WTC11 (cell line): ENCODE results near the gene PDSS2. TPM values are rescaled to one million over a fixed set of nuclear protein-coding genes. Genes with fewer than 3 reads are reported as not detected.

Experiments
- ATAC-seq: fragments of 200-7000 bp; cut with Tn5 transposase; 2 replicates; pipeline ENCODE4 v1.10.0; 2021; ENCODE audit warnings: mild to moderate bottlenecking, moderate library complexity
- CTCF ChIA-PET: fragments of 300-600 bp; sonication (Branson Sonifier 250); formaldehyde crosslinking; loops from one replicate; lab custom pipeline; 2021; ENCODE audit warnings: antibody characterized with exemption; lab: Charles Lee
- POLR2A ChIA-PET: fragments of 350-600 bp; sonication (Branson Sonifier 250); formaldehyde crosslinking; loops from one replicate; lab custom pipeline; 2021; ENCODE audit warnings: antibody characterized with exemption; lab: Charles Lee
- DNase-seq: peaks from one replicate; pipeline ENCODE4 v3.0.0; 2021; ENCODE audit warnings: low spot score
- H3K27ac Mint-ChIP-seq: 2 replicates; pipeline ENCODE4 v1.8.0; 2021; ENCODE audit warnings: mixed read lengths
- H3K27me3 Mint-ChIP-seq: 2 replicates; pipeline ENCODE4 v1.8.0; 2021; ENCODE audit warnings: low read depth, mild to moderate bottlenecking, moderate library complexity, mixed read lengths
- H3K36me3 Mint-ChIP-seq: 2 replicates; pipeline ENCODE4 v1.8.0; 2021; ENCODE audit warnings: mixed read lengths
- H3K4me1 Mint-ChIP-seq: 2 replicates; pipeline ENCODE4 v1.8.0; 2022; ENCODE audit warnings: mixed read lengths
- H3K4me3 Mint-ChIP-seq: 2 replicates; pipeline ENCODE4 v1.8.0; 2021; ENCODE audit warnings: mild to moderate bottlenecking, moderate library complexity, mixed read lengths
- H3K9me3 Mint-ChIP-seq: 2 replicates; pipeline ENCODE4 v1.8.0; 2021; ENCODE audit warnings: mixed read lengths
- EMX1 ChIP-seq: fragments of 250-450 bp; sonication (Bioruptor Pico); IDR thresholded peaks from 2 replicates; pipeline ENCODE4 v1.8.0; 2021; ENCODE audit warnings: mild to moderate bottlenecking
- ETV6 ChIP-seq: sonication (generic); formaldehyde crosslinking; IDR thresholded peaks from 2 replicates; pipeline ENCODE4 v1.8.1; 2022; ENCODE audit warnings: mild to moderate bottlenecking, missing genetic modification reagents
- OVOL2 ChIP-seq: fragments of 250-450 bp; sonication (Bioruptor Pico); IDR thresholded peaks from 2 replicates; pipeline ENCODE4 v1.9.0; 2021; ENCODE audit warnings: mild to moderate bottlenecking, borderline replicate concordance
- ZNF219 ChIP-seq: sonication (generic); formaldehyde crosslinking; IDR thresholded peaks from 2 replicates; pipeline ENCODE4 v1.8.0; 2023; ENCODE audit warnings: missing genetic modification reagents, mild to moderate bottlenecking, borderline replicate concordance
- ZNF317 ChIP-seq: sonication (generic); formaldehyde crosslinking; IDR thresholded peaks from 2 replicates; pipeline ENCODE4 v1.8.1; 2023; ENCODE audit warnings: low read depth, mild to moderate bottlenecking, moderate library complexity, missing genetic modification reagents, borderline replicate concordance
- total RNA-seq: library from RNA; stranded (reverse); gene quantifications from 3 replicates; pipeline ENCODE4 v1.2.3, GENCODE V29; 2021
- TF ChIP-seq, protein P1 (sequence below): sonication (generic); formaldehyde crosslinking; IDR thresholded peaks from 2 replicates; pipeline ENCODE4 v1.8.0; 2022; ENCODE audit warnings: mild to moderate bottlenecking, missing genetic modification reagents
- TF ChIP-seq, protein P2 (sequence below): fragments of 250-450 bp; sonication (Bioruptor Pico); IDR thresholded peaks from 2 replicates; pipeline ENCODE4 v1.9.0; 2021; ENCODE audit warnings: mild to moderate bottlenecking
- TF ChIP-seq, protein P3 (sequence below): sonication (generic); formaldehyde crosslinking; IDR thresholded peaks from 2 replicates; pipeline ENCODE4 v1.8.1; 2022; ENCODE audit warnings: mild to moderate bottlenecking, missing genetic modification reagents, moderate library complexity, borderline replicate concordance
- TF ChIP-seq, protein P4 (sequence below): sonication (generic); formaldehyde crosslinking; IDR thresholded peaks from 2 replicates; pipeline ENCODE4 v1.8.1; 2022; ENCODE audit warnings: low read depth, missing genetic modification reagents, borderline replicate concordance
- TF ChIP-seq, protein P5 (sequence below): sonication (generic); formaldehyde crosslinking; IDR thresholded peaks from 2 replicates; pipeline ENCODE4 v1.8.1; 2022; ENCODE audit warnings: low read depth, mild to moderate bottlenecking, moderate library complexity, missing genetic modification reagents, borderline replicate concordance
- TF ChIP-seq, protein P6 (sequence below): sonication (generic); formaldehyde crosslinking; conservative IDR thresholded peaks from 2 replicates; pipeline ENCODE4 v1.8.1; 2023; ENCODE audit warnings: mild to moderate bottlenecking, low read depth, missing genetic modification reagents, moderate library complexity
- TF ChIP-seq, protein P7 (sequence below): sonication (generic); formaldehyde crosslinking; IDR thresholded peaks from 2 replicates; pipeline ENCODE4 v1.8.1; 2023; ENCODE audit warnings: mild to moderate bottlenecking, missing genetic modification reagents
- TF ChIP-seq, protein P8 (sequence below): sonication (generic); formaldehyde crosslinking; IDR thresholded peaks from 2 replicates; pipeline ENCODE4 v1.8.1; 2023; ENCODE audit warnings: mild to moderate bottlenecking, moderate library complexity, missing genetic modification reagents
- TF ChIP-seq, protein P9 (sequence below): sonication (generic); formaldehyde crosslinking; IDR thresholded peaks from 2 replicates; pipeline ENCODE4 v1.8.0; 2022; ENCODE audit warnings: mild to moderate bottlenecking, missing genetic modification reagents
- TF ChIP-seq, protein P10 (sequence below): sonication (generic); formaldehyde crosslinking; IDR thresholded peaks from 2 replicates; pipeline ENCODE4 v1.8.0; 2022; ENCODE audit warnings: mild to moderate bottlenecking, missing genetic modification reagents
- TF ChIP-seq, protein P11 (sequence below): sonication (generic); formaldehyde crosslinking; IDR thresholded peaks from 2 replicates; pipeline ENCODE4 v1.8.0; 2022; ENCODE audit warnings: mild to moderate bottlenecking, missing genetic modification reagents

PDSS2 gene
- total RNA-seq, 1 experiment from 2014 or later: 18.3 TPM

DNA sequence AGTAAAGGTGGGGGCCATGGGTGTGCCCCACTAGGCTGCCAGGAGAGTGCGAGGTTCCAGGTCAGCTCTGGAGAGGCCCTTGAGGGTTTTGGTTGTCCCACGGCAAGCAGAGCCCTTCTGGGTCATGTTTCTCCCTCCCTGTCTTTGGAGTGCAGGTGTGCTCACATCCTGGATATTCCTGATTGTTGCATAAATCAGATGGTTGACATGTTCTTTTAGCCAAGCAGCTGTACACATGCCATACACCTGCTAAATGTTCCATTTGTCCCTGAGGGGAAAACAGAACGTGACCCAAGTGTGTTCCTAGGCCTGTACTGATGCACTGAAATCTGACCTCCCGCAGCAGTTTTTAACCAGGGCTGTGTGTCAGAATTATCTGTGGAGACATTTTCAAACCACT is 266.5 kb downstream of the PDSS2 start:
- H3K4me1 Mint-ChIP-seq: peaks cover 4% of the 10 kb centered on the region; the same call in 1 of the 2 replicates
- H3K9me3 Mint-ChIP-seq: no peaks in the 10 kb centered on the region
- ATAC-seq (no peak), DNase-seq (no peak)
- H3K27ac Mint-ChIP-seq: no peak overlapping the region
- POLR2A ChIA-PET: no interaction called here
- no peaks in the 10 kb centered on the region for H3K27me3 Mint-ChIP-seq
- peaks cover 3% of the 10 kb centered on the region; the same call in 1 of the 2 replicates for H3K36me3 Mint-ChIP-seq
- no peak overlapping the region for H3K4me3 Mint-ChIP-seq
- CTCF ChIA-PET: no interaction called here
- TF ChIP-seq ZNF317 (CRISPR knock-in tag) (no peak), ETV6 (CRISPR knock-in tag) (no peak), EMX1 (CRISPR knock-in tag) (no peak), ZNF219 (CRISPR knock-in tag) (no peak), OVOL2 (CRISPR knock-in tag) (no peak)
- TF ChIP-seq, protein P1, sequence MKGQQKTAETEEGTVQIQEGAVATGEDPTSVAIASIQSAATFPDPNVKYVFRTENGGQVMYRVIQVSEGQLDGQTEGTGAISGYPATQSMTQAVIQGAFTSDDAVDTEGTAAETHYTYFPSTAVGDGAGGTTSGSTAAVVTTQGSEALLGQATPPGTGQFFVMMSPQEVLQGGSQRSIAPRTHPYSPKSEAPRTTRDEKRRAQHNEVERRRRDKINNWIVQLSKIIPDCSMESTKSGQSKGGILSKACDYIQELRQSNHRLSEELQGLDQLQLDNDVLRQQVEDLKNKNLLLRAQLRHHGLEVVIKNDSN (CRISPR knock-in tag): no peak
- TF ChIP-seq, protein P2, sequence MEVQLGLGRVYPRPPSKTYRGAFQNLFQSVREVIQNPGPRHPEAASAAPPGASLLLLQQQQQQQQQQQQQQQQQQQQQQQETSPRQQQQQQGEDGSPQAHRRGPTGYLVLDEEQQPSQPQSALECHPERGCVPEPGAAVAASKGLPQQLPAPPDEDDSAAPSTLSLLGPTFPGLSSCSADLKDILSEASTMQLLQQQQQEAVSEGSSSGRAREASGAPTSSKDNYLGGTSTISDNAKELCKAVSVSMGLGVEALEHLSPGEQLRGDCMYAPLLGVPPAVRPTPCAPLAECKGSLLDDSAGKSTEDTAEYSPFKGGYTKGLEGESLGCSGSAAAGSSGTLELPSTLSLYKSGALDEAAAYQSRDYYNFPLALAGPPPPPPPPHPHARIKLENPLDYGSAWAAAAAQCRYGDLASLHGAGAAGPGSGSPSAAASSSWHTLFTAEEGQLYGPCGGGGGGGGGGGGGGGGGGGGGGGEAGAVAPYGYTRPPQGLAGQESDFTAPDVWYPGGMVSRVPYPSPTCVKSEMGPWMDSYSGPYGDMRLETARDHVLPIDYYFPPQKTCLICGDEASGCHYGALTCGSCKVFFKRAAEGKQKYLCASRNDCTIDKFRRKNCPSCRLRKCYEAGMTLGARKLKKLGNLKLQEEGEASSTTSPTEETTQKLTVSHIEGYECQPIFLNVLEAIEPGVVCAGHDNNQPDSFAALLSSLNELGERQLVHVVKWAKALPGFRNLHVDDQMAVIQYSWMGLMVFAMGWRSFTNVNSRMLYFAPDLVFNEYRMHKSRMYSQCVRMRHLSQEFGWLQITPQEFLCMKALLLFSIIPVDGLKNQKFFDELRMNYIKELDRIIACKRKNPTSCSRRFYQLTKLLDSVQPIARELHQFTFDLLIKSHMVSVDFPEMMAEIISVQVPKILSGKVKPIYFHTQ (CRISPR knock-in tag): no peak
- TF ChIP-seq, protein P3, sequence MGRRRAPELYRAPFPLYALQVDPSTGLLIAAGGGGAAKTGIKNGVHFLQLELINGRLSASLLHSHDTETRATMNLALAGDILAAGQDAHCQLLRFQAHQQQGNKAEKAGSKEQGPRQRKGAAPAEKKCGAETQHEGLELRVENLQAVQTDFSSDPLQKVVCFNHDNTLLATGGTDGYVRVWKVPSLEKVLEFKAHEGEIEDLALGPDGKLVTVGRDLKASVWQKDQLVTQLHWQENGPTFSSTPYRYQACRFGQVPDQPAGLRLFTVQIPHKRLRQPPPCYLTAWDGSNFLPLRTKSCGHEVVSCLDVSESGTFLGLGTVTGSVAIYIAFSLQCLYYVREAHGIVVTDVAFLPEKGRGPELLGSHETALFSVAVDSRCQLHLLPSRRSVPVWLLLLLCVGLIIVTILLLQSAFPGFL: no peak
- TF ChIP-seq, protein P4, sequence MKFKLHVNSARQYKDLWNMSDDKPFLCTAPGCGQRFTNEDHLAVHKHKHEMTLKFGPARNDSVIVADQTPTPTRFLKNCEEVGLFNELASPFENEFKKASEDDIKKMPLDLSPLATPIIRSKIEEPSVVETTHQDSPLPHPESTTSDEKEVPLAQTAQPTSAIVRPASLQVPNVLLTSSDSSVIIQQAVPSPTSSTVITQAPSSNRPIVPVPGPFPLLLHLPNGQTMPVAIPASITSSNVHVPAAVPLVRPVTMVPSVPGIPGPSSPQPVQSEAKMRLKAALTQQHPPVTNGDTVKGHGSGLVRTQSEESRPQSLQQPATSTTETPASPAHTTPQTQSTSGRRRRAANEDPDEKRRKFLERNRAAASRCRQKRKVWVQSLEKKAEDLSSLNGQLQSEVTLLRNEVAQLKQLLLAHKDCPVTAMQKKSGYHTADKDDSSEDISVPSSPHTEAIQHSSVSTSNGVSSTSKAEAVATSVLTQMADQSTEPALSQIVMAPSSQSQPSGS (CRISPR knock-in tag): no peak
- TF ChIP-seq, protein P5, sequence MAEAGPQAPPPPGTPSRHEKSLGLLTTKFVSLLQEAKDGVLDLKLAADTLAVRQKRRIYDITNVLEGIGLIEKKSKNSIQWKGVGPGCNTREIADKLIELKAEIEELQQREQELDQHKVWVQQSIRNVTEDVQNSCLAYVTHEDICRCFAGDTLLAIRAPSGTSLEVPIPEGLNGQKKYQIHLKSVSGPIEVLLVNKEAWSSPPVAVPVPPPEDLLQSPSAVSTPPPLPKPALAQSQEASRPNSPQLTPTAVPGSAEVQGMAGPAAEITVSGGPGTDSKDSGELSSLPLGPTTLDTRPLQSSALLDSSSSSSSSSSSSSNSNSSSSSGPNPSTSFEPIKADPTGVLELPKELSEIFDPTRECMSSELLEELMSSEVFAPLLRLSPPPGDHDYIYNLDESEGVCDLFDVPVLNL (CRISPR knock-in tag): no peak
- TF ChIP-seq, protein P6, sequence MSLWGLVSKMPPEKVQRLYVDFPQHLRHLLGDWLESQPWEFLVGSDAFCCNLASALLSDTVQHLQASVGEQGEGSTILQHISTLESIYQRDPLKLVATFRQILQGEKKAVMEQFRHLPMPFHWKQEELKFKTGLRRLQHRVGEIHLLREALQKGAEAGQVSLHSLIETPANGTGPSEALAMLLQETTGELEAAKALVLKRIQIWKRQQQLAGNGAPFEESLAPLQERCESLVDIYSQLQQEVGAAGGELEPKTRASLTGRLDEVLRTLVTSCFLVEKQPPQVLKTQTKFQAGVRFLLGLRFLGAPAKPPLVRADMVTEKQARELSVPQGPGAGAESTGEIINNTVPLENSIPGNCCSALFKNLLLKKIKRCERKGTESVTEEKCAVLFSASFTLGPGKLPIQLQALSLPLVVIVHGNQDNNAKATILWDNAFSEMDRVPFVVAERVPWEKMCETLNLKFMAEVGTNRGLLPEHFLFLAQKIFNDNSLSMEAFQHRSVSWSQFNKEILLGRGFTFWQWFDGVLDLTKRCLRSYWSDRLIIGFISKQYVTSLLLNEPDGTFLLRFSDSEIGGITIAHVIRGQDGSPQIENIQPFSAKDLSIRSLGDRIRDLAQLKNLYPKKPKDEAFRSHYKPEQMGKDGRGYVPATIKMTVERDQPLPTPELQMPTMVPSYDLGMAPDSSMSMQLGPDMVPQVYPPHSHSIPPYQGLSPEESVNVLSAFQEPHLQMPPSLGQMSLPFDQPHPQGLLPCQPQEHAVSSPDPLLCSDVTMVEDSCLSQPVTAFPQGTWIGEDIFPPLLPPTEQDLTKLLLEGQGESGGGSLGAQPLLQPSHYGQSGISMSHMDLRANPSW (CRISPR knock-in tag): no peak
- TF ChIP-seq, protein P7, sequence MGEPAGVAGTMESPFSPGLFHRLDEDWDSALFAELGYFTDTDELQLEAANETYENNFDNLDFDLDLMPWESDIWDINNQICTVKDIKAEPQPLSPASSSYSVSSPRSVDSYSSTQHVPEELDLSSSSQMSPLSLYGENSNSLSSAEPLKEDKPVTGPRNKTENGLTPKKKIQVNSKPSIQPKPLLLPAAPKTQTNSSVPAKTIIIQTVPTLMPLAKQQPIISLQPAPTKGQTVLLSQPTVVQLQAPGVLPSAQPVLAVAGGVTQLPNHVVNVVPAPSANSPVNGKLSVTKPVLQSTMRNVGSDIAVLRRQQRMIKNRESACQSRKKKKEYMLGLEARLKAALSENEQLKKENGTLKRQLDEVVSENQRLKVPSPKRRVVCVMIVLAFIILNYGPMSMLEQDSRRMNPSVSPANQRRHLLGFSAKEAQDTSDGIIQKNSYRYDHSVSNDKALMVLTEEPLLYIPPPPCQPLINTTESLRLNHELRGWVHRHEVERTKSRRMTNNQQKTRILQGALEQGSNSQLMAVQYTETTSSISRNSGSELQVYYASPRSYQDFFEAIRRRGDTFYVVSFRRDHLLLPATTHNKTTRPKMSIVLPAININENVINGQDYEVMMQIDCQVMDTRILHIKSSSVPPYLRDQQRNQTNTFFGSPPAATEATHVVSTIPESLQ (CRISPR knock-in tag): no peak
- TF ChIP-seq, protein P8, sequence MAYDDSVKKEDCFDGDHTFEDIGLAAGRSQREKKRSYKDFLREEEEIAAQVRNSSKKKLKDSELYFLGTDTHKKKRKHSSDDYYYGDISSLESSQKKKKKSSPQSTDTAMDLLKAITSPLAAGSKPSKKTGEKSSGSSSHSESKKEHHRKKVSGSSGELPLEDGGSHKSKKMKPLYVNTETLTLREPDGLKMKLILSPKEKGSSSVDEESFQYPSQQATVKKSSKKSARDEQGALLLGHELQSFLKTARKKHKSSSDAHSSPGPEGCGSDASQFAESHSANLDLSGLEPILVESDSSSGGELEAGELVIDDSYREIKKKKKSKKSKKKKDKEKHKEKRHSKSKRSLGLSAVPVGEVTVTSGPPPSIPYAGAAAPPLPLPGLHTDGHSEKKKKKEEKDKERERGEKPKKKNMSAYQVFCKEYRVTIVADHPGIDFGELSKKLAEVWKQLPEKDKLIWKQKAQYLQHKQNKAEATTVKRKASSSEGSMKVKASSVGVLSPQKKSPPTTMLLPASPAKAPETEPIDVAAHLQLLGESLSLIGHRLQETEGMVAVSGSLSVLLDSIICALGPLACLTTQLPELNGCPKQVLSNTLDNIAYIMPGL (CRISPR knock-in tag): no peak
- TF ChIP-seq, protein P9, sequence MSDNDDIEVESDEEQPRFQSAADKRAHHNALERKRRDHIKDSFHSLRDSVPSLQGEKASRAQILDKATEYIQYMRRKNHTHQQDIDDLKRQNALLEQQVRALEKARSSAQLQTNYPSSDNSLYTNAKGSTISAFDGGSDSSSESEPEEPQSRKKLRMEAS (CRISPR knock-in tag): no peak
- TF ChIP-seq, protein P10, sequence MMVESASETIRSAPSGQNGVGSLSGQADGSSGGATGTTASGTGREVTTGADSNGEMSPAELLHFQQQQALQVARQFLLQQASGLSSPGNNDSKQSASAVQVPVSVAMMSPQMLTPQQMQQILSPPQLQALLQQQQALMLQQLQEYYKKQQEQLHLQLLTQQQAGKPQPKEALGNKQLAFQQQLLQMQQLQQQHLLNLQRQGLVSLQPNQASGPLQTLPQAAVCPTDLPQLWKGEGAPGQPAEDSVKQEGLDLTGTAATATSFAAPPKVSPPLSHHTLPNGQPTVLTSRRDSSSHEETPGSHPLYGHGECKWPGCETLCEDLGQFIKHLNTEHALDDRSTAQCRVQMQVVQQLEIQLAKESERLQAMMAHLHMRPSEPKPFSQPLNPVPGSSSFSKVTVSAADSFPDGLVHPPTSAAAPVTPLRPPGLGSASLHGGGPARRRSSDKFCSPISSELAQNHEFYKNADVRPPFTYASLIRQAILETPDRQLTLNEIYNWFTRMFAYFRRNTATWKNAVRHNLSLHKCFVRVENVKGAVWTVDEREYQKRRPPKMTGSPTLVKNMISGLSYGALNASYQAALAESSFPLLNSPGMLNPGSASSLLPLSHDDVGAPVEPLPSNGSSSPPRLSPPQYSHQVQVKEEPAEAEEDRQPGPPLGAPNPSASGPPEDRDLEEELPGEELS (CRISPR knock-in tag): no peak
- TF ChIP-seq, protein P11, sequence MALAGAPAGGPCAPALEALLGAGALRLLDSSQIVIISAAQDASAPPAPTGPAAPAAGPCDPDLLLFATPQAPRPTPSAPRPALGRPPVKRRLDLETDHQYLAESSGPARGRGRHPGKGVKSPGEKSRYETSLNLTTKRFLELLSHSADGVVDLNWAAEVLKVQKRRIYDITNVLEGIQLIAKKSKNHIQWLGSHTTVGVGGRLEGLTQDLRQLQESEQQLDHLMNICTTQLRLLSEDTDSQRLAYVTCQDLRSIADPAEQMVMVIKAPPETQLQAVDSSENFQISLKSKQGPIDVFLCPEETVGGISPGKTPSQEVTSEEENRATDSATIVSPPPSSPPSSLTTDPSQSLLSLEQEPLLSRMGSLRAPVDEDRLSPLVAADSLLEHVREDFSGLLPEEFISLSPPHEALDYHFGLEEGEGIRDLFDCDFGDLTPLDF (CRISPR knock-in tag): no peak
